Hematopoietic multipotent progenitor cell treated with erythropoietin and hydrocortisone succinate and interleukin-3 and kit ligand, for 15 days (in vitro differentiated cells): ENCODE data around the gene NUP58.
A peak's percentile ranks its signal among the peaks of the same experiment; 100 is the strongest.

Experiments used
- DNase-seq: peaks from one replicate; pipeline ENCODE4 v3.0.0-alpha.2; 2015; ENCODE audit warnings: low spot score

Gene NUP58, protein sequence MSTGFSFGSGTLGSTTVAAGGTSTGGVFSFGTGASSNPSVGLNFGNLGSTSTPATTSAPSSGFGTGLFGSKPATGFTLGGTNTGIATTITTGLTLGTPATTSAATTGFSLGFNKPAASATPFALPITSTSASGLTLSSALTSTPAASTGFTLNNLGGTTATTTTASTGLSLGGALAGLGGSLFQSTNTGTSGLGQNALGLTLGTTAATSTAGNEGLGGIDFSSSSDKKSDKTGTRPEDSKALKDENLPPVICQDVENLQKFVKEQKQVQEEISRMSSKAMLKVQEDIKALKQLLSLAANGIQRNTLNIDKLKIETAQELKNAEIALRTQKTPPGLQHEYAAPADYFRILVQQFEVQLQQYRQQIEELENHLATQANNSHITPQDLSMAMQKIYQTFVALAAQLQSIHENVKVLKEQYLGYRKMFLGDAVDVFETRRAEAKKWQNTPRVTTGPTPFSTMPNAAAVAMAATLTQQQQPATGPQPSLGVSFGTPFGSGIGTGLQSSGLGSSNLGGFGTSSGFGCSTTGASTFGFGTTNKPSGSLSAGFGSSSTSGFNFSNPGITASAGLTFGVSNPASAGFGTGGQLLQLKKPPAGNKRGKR

DNA sequence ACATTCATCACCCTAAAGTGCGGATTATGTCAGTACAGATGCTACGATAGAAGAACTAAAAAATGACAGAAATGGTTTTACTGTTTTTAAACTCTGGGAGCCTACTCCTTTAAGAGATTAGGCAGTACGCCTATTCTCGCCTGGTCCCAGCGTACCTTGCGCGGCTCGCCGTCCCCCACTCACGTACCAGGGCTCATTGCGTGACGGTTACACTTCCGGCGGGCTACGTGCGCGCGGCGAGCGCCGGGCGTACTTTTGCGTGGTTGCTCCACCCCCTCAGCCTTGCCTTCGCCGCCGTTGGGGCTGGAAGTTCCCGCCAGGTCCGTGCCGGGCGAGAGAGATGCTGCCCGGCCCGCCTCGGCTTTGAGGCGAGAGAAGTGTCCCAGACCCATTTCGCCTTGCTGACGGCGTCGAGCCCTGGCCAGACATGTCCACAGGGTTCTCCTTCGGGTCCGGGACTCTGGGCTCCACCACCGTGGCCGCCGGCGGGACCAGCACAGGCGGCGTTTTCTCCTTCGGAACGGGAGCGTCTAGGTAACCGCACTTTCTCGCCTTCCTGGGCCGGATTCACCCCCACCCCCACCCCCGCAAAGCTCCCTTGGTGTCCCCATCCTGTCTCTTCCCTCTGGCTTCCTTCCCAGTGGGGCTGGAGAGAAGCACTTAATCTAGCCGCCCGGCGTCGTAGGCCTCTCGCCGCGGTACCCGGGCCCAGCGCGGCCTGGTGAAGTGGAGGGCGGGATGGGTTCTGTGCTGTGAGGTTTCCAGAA, at the start of gene NUP58:
Gene NUP58 (plus strand): TSS at position 279 of the 767 bp plus-strand sequence. CDS start 149 bp downstream, at position 428.
- peak; percentile 95 for DNase-seq

- DNase-seq, result no peak
These were observed 49.2 kb upstream of the NUP58 start for GRCh38 chr13:25252225-25252624.

DNA sequence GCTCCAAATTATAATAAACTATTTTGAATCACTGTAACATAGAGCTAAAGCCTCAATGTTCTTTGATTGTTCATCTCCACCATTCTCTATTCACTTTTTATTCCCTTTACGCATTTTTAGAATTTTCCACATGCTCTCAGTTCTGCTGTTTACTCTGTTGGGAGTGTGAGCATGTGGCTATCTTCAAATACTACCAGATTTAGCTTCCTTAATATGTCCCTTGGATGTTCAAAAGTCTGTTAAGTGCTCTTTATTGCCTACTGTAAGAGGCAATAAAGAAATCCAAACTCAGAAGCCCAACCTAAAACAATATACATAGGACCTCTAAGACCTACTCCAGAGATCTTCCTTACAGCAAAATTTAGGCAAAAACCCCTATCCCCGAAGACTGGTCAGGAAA, 48.7 kb upstream of the NUP58 start:
- no peak for DNase-seq

GRCh38 chr13:25253702-25254101, 47.7 kb upstream of the NUP58 start:
- DNase-seq, result no peak

GRCh38 chr13:25262261-25262660, 39.2 kb upstream of the NUP58 start:
- DNase-seq, result no peak

GRCh38 chr13:25266706-25267105, 34.7 kb upstream of the NUP58 start:
- no peak for DNase-seq

DNA sequence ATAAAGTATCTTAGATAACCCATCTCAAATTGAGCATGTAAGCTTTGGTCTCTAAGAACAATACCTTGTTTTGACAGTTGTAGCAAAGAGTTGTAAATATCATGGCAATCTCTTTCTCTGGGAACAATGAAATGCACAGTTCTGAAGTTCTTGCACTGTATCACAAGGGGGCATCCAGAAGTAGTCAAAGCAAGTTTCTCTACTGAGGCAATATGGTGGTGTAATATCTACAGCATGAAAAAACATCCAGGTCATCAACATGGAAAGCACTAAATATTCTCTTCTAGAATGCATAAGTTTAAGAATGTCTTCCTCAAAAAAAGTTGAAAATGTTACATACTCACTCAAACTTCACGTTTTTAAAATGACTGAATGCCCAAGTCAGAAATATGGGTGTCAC, 33.7 kb upstream of the NUP58 start:
- no peak for DNase-seq

- DNase-seq, result no peak
These were observed 32.9 kb upstream of the NUP58 start for GRCh38 chr13:25268561-25268960.

DNA sequence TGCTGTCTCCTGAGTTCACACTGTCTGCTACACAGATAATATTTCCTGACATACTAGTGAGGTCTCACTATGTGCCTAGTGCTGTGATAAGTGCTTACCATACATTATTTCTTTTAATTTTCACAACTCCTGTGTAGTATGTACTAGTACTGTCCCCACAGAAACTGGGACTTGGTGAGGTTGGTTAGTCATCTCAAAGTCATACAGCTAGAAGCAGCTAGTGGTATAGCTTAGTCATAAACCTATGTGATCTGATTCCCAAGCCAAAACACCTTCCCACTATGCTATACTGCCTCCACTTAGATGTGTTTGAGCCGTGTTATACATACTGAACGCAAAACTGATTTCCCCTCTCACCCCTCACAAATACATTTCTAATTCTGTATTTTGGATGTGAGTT, 24.7 kb upstream of the NUP58 start:
- DNase-seq, result no peak

DNA sequence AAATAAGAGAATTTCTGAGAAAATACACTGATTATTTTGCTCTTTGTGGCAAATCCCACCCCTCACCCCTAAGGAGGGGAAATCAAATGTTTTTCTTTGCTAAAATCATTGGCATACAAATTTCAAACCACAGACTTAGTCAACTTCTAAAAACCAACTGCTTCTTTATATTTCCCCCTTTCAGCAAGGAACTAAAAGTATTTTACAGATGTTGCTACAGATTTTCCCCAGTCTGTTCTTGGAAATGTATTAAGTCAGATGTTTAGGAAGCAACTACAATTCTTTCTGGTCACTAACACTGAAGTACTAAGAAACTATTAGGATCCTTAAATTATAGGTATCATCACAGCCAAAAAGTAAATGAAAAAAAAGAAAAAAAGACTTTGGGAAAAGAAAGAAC, 21.0 kb upstream of the NUP58 start:
- DNase-seq, result no peak

- DNase-seq, result no peak
These were observed 20.1 kb upstream of the NUP58 start for GRCh38 chr13:25281193-25281934.

DNA sequence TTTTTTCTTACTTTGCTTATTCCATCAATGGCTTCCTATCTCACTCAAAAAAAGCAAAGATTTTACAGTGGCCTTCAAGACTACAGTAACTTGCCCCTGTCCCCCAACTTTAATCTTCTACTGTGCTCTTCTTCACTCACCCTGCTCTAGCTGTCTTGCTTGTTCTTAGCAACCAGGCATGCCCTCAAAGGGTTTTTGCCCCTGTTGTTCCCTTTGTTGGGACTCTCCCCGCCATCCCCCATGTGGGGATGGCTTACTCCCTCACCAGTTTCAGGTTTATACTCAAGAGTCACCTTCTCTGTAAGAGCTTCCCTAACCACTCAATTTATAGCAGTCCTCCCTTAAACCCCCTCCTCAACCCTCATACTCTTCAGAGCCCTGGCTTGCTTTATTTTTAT, 19.5 kb upstream of the NUP58 start:
- no peak for DNase-seq

DNA sequence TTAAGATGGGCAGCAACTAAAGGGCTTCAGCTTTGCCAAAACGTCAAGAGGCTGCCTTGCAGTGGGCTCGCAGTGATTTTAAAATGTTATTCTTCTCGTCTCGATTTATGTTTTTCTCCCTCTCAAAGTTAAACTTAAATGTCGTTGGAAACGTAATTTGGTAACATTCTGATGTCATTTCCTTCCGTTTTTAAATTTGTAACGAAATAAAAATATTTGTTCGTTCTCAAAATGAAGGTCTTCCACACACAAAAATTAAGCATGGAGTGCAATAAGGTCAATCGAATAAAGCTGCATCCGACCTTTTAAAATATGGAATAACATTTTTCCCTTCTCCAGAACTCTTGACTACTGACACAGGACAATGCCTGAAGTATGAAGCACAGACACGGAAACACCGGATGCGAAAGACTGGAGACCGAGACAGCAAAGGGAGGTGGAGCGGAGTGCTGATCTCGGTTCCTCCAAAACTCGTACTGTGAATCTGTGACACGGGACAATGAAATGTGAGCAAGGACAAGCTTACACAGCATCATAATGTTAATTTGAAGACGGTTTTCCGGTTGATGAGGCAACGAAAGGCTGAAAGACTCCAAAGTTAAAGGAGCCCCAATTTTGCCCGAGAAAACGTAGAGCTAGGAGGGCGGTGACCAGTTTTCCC, 15.0 kb upstream of the NUP58 start:
- peak; percentile 20 for DNase-seq

DNA sequence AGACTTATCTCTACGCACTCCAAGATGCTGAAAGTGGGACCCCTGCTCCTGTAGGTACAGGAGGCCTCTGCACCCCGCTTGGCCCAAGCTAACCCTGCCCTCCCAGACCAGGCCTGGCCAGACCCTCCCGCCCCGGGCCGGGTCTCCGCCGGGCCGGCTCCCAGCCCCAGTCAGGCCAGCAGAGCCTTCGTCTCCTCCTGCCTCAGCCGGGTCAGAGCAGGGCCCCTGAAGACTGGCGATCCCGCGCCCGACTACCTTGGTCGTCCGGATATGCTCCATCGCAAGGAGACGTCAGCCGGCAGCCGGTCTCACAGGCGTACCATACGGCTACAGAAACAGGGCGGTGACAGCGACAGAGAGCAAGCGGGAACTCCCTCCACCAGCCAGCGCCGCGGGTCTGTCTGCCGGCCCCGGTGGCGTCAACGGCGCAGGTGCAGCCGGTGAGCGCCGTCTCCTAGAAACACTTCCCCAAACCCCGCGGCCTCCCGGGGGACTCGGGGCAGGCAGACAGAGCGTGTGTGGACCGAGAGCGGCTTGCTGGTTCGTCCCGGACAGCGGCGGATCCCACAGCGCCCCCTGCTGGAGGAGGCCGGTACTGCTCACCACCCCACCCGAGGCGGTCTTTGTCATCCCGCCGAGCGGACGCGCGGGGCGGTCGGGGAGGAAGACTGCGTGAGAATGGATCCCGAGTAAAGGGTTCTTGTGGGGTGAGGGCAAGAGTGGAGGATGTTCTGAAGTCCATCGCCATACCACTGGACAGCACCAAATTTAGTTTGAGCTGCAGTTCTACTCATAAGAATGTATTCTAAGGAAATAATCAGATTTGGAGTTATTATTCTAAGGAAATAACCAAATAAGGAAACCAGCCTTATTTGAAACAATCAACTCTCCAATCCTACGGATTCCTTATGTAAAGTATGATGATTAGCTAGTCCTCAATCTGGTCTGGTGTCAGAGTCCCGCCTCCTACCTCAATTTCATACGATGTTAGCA, 14.2 kb upstream of the NUP58 start, which contains the start of gene MTMR6:
Gene MTMR6 (minus strand): TSS at position 520 of the 993 bp plus-strand sequence. CDS start 241 bp downstream, at position 279.
- DNase-seq, result peak; percentile 85

DNA sequence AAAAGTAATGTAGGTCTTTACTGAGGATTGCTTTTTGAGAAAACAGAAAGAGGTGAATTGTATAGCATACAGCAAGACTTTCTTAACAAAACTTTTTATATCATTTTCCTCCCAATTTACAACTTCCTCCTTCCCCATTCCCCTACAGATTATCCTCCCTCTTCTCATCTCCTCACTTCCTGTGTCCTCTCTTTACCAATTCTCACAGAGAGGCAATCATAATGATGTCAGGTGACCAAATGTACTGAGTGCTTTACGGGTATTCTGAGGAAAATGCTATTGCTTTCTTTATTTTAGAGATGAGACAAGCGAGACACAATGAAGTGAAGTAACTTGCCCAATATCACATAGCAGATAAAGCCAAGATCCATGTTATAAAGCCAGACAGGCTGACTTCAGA, 12.5 kb upstream of the NUP58 start:
- DNase-seq, result no peak

DNA sequence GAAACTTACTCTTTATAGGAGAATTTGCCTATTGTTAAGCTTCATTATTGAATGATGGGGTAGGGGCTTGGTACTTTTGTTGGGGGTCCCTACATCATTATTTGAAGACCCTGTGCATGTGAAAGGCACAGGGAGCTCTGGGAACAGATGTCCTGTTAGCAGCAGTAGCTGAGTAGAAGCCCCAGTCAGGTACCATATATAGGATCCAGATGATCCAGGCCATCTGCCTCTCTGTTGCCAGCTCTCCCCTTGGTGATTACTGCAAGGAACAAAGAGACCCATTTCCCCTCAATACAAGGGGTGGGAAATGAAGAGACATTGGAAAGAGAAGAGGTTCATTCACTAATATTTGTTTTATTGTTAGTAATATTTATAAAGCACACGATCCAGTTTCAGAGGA, 9.7 kb upstream of the NUP58 start:
- no peak for DNase-seq

DNA sequence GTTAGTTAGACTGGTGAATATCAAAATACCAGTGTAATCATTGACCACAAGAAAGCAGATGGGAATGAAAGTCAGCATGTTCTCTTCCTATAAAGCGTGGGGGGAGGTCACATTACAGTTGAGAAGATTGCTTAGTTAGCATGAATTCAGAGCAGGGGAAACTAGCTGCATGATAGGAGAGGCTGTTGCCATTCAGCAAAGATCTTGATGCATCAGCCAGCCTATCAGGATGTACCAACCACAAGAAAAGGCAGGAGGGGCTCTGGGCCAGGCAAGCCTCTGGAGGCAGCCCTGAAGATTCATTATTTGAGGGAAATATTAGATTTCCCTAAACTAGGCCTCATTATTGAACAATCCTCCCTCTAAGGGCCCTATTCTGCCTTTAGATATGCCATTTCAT, 9.1 kb upstream of the NUP58 start:
- no peak for DNase-seq

GRCh38 chr13:25295228-25295627, 6.2 kb upstream of the NUP58 start:
- no peak for DNase-seq

DNA sequence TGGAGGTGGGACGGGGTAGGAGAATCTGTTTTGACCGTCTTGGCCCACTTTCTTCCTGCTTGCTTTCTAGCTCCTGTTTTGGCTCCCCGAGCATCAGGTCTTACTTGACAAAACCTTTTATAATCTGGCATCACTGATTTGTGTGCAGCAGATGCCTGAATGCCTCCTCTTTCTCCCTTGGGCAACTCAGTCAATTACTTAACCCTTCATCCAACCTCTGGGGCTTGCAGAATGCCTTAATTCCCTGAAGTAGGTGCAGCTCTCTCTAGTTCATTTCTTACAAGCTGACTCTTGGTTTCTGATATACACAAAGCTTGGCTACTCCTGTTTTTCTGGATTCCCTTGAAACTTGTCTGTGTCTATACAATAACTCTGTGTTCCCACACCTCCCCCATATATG, 5.7 kb upstream of the NUP58 start:
- no peak for DNase-seq

DNA sequence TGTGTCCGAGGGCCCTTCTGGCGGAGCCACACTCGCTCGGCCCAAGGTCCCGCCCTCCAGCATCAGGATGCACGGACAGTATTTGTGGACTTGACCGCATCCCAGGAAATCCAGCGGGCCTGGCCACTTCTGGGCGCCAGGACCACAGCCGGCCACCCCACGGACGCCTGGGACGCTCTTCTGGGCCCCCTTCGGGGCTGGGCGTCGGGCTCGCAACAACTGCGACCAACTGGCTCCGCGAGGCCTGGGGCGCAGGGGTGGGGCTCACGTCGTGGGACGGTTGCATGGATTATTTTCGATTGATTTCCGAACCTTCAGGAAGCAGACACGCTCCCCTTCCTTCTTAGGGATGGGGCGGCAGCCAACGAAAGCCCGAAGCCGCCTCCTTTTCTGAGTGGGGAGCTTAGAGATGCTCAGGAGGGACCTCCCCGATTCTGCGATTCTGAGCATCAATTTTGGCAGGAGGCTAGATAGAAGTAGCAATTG, 521 bp upstream of the NUP58 start:
- DNase-seq, result no peak
